NCI-H1436 (cell line): Measurements from ENCODE around the gene DDI2.

Source experiments
- DNase-seq: peaks from one replicate; lab custom pipeline; 2025; lab: John Stamatoyannopoulos, UW

DDI2 gene

GRCh38 chr1:15605398-15606383, 11.6 kb upstream of the DDI2 start:
- DNase-seq = no peak

GRCh38 chr1:15609631-15610030, 7.6 kb upstream of the DDI2 start:
- DNase-seq = no peak

GRCh38 chr1:15610167-15610566, 7.1 kb upstream of the DDI2 start:
- DNase-seq = no peak

GRCh38 chr1:15616373-15617172, 685 bp upstream of the DDI2 start:
- DNase-seq = no peak

GRCh38 chr1:15618077-15618654, 908 bp downstream of the DDI2 start:
- DNase-seq = no peak

GRCh38 chr1:15618655-15619525, 1.6 kb downstream of the DDI2 start:
- DNase-seq = no peak

- no peak for DNase-seq
Measured at GRCh38 chr1:15620155-15620545, 2.9 kb downstream of the DDI2 start.

- no peak for DNase-seq
Measured at GRCh38 chr1:15620902-15621682, 3.8 kb downstream of the DDI2 start.

GRCh38 chr1:15621975-15622374, 4.7 kb downstream of the DDI2 start:
- DNase-seq = no peak

GRCh38 chr1:15622712-15623373, 5.6 kb downstream of the DDI2 start:
- no peak for DNase-seq

GRCh38 chr1:15623435-15623834, 6.2 kb downstream of the DDI2 start:
- DNase-seq = no peak

GRCh38 chr1:15624133-15624714, 7.0 kb downstream of the DDI2 start:
- no peak for DNase-seq

- DNase-seq = no peak
Measured at GRCh38 chr1:15625056-15625917, 8.0 kb downstream of the DDI2 start.

- no peak for DNase-seq
Measured at GRCh38 chr1:15626269-15626950, 9.2 kb downstream of the DDI2 start.

GRCh38 chr1:15627343-15627988, 10.2 kb downstream of the DDI2 start:
- DNase-seq = no peak

GRCh38 chr1:15628003-15628402, 10.7 kb downstream of the DDI2 start:
- DNase-seq = no peak

- no peak for DNase-seq
Measured at GRCh38 chr1:15633756-15634420, 16.6 kb downstream of the DDI2 start.
